ENCODE data around the gene KIRREL3.

DNA sequence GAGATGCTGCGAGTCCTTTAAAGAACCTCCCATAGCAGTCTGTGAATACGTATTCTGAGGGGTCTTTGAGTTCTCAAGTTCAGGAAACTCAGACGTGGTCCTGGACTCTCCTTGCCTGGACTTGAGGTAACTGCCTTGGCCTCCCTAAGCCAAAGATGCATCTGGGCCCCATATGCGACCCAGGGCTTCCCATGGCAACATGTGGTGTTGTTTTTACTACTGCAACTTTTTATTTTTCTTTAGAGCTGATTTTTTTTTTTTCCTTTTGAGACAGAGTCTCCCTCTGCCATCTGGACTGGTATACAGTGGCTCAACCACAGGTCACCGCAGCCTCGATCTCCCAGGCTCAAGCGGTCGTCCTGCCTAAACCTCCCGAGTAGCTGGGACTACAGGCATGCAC is 324.0 kb downstream of the KIRREL3 start:
- TF ChIP-seq POLR2AphosphoS5 (IDR thresholded peaks at IDR 0.05; ENCODE audit: borderline replicate concordance, low read depth, low read length): no peak
- no peak for TF ChIP-seq EZH2 (IDR thresholded peaks at IDR 0.05)

All from SK-N-MC (cell line).